ENCODE measurements around the gene TMEM191B. TPM values are rescaled to one million over a fixed set of nuclear protein-coding genes. Genes with fewer than 3 reads are reported as not detected.
"Not testable (repeated sequence)": the region's sequence is repeated elsewhere in the genome, so short reads cannot be mapped to it uniquely, and the experiment has no call there.

The TMEM191B gene
- total RNA-seq (2014; rRNA removed; shearing (Covaris generic)): 0.88 and 4.3 TPM in 2 replicates
- total RNA-seq (2022): 0.50 and 2.4 TPM in 2 replicates
- Bru-seq, nascent RNA: not detected
- percentile 32 among the genes with signal in this experiment for BruChase-seq, experiment 1, labeled RNA remaining after a 6-hour chase
- percentile 27 among the genes with signal in this experiment for BruChase-seq, experiment 2, labeled RNA remaining after a 2-hour chase
- long read RNA-seq, partial matches to known transcripts: 2 of 5 reads
- long read RNA-seq, other reads (novel, unspliced or antisense): 3 of 5 reads

DNA sequence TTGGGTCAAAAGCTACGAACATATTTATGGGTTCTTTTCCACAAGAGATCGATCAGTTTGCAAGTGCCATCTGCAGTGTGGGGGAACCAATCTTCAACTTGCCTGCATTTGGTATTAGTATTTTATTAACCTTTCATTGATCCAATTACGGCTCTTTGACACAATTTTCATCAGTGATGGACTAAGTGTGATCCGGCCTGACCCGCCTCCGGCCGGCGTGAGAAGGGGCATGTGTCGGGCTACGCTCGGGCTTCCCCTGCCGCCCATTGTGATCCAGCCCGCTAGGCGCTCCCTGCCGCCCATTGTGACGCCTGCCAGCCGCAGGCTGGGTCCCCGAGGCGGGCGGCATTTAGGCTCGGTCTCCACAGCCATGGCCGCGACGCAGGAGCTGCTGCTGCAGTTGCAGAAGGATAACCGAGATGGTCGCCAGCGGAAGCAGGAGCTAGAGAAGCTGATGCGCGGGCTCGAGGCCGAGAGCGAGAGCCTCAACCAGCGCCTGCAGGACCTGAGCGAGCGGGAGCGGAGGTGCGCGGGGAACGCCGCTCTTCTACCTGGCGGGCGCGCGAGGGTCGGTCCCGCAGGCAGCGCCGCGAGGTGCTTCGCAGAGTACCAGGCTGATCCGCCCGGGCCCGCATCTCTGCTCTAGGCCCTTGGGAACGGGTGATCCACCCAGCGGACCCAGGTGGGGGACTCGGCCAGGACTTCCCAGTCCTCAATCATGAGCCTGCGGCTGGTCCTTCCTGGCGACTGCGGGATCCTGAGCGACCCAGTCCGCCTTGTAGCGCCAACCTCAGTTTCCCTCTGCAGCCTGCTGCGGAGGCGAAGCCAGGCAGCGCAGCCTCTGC is at the start of gene TMEM191B:
TSS of gene TMEM191B (plus strand) at position 51 of the 845 bp plus-strand sequence. CDS start at position 230, 179 bp downstream.
- intact Hi-C loops (cut with micrococcal nuclease; ENCODE audit: unreplicated experiment); H3K4me1 ChIP-seq (ENCODE audit: insufficient read depth, low read length, poor library complexity, severe bottlenecking); H2AFZ ChIP-seq (ENCODE audit: low read length); H3K4me2 ChIP-seq (ENCODE audit: low read length); DNase-seq (ENCODE audit: low spot score); CTCF ChIA-PET (ENCODE audit: unreplicated experiment); H3K36me3 ChIP-seq (ENCODE audit: insufficient read depth, low read length); H3K9me2 ChIP-seq (ENCODE audit: insufficient read depth, low read length); H3K79me2 ChIP-seq (ENCODE audit: insufficient read depth, low read depth, low read length); H3K9me3 ChIP-seq (ENCODE audit: low read length); H4K20me1 ChIP-seq (ENCODE audit: insufficient read depth, low read length); POLR2A ChIA-PET; BruUV-seq (replicated peaks): not testable (repeated sequence)
- Histone ChIP-seq H3K27ac (ENCODE audit: low read depth, low read length, poor library complexity, severe bottlenecking) (peak within 1 kb of the TSS; percentile 33), H3K4me3 (ENCODE audit: low read depth, low read length, poor library complexity, severe bottlenecking) (peak within 1 kb of the TSS; percentile 51)

DNA sequence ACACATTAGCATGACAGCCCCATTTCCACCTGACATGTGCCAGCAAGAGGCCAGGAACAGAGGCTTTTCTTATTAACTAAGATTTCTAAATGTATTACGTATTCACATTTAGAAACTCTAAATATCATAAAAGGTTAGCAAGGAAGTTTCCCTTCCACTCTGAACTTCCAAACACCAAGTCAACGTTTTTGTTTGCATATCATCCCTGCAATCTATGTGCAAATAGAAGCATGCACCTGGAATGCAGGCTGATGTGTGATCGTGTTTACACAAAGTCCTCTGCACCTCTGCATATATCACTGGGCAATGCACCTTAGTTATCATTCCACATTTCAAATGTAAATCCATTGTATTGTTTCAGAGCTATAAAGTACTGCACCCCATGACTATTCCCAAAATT is 31.4 kb upstream of the TMEM191B start:
- H3K4me3 ChIP-seq (ENCODE audit: low read depth, low read length, poor library complexity, severe bottlenecking); H3K9me2 ChIP-seq (ENCODE audit: insufficient read depth, low read length); DNase-seq (ENCODE audit: low spot score); H3K79me2 ChIP-seq (ENCODE audit: insufficient read depth, low read depth, low read length); H3K4me2 ChIP-seq (ENCODE audit: low read length); H2AFZ ChIP-seq (ENCODE audit: low read length); H4K20me1 ChIP-seq (ENCODE audit: insufficient read depth, low read length); BruUV-seq (replicated peaks); H3K9me3 ChIP-seq (ENCODE audit: low read length); intact Hi-C loops (cut with micrococcal nuclease; ENCODE audit: unreplicated experiment); H3K36me3 ChIP-seq (ENCODE audit: insufficient read depth, low read length); POLR2A ChIA-PET; CTCF ChIA-PET (ENCODE audit: unreplicated experiment); H3K4me1 ChIP-seq (ENCODE audit: insufficient read depth, low read length, poor library complexity, severe bottlenecking); H3K27ac ChIP-seq (ENCODE audit: low read depth, low read length, poor library complexity, severe bottlenecking): not testable (repeated sequence)

DNA sequence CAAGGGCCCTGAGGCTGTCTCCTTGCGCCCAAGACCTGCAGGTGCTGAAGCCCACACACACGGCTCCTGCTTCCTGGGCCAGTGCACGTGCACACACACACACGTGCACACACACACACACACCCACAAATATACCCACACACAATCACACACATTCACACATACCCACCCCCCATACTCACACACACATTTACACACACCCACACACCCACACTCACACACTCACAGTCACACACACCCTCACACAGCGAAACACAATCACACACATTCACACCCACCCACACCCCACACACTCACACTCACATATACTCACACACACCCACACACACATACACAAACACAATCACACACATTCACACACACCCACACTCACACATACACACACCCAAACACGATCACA is 16.3 kb upstream of the TMEM191B start:
- intact Hi-C loops (cut with micrococcal nuclease; ENCODE audit: unreplicated experiment); H2AFZ ChIP-seq (ENCODE audit: low read length); H4K20me1 ChIP-seq (ENCODE audit: insufficient read depth, low read length); H3K36me3 ChIP-seq (ENCODE audit: insufficient read depth, low read length); H3K4me1 ChIP-seq (ENCODE audit: insufficient read depth, low read length, poor library complexity, severe bottlenecking); H3K79me2 ChIP-seq (ENCODE audit: insufficient read depth, low read depth, low read length); H3K4me2 ChIP-seq (ENCODE audit: low read length); H3K4me3 ChIP-seq (ENCODE audit: low read depth, low read length, poor library complexity, severe bottlenecking); CTCF ChIA-PET (ENCODE audit: unreplicated experiment); BruUV-seq (replicated peaks); H3K27ac ChIP-seq (ENCODE audit: low read depth, low read length, poor library complexity, severe bottlenecking); DNase-seq (ENCODE audit: low spot score); H3K9me3 ChIP-seq (ENCODE audit: low read length); POLR2A ChIA-PET; H3K9me2 ChIP-seq (ENCODE audit: insufficient read depth, low read length): not testable (repeated sequence)

DNA sequence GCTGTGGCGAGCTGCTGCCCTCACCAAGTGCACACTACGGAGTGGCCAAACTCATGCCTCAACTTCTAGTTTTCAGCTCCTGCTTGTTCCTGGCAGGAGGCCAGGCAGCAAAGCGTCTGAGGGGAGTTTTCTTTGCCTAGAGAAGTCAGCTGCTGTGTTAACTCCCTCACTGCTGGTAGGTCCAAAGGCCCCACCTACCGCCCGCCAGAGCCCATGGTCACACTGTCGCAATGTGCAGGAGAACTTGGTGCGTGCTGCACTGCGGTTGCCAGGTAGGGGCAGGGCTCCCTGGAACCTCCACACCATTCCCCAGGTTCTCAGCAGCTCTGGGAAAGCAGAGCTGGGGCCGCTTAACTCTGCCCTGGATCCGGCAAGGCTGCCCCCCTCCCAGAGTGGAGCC is 15.2 kb upstream of the TMEM191B start:
- H3K36me3 ChIP-seq (ENCODE audit: insufficient read depth, low read length): not testable (repeated sequence)

GRCh38 chr22:18513454-18513853 is 14.1 kb upstream of the TMEM191B start:
- CTCF ChIA-PET (ENCODE audit: unreplicated experiment); H4K20me1 ChIP-seq (ENCODE audit: insufficient read depth, low read length); H3K36me3 ChIP-seq (ENCODE audit: insufficient read depth, low read length); H3K9me2 ChIP-seq (ENCODE audit: insufficient read depth, low read length); POLR2A ChIA-PET; H3K9me3 ChIP-seq (ENCODE audit: low read length); H3K27ac ChIP-seq (ENCODE audit: low read depth, low read length, poor library complexity, severe bottlenecking); DNase-seq (ENCODE audit: low spot score); BruUV-seq (replicated peaks); H2AFZ ChIP-seq (ENCODE audit: low read length); intact Hi-C loops (cut with micrococcal nuclease; ENCODE audit: unreplicated experiment); H3K4me3 ChIP-seq (ENCODE audit: low read depth, low read length, poor library complexity, severe bottlenecking); H3K4me2 ChIP-seq (ENCODE audit: low read length); H3K4me1 ChIP-seq (ENCODE audit: insufficient read depth, low read length, poor library complexity, severe bottlenecking); H3K79me2 ChIP-seq (ENCODE audit: insufficient read depth, low read depth, low read length): not testable (repeated sequence)

More for the DNA sequence above, 15.2 kb upstream of the TMEM191B start:
- H3K4me1 ChIP-seq (ENCODE audit: insufficient read depth, low read length, poor library complexity, severe bottlenecking); H3K4me3 ChIP-seq (ENCODE audit: low read depth, low read length, poor library complexity, severe bottlenecking); H3K79me2 ChIP-seq (ENCODE audit: insufficient read depth, low read depth, low read length); BruUV-seq (replicated peaks); intact Hi-C loops (cut with micrococcal nuclease; ENCODE audit: unreplicated experiment); CTCF ChIA-PET (ENCODE audit: unreplicated experiment); POLR2A ChIA-PET; H4K20me1 ChIP-seq (ENCODE audit: insufficient read depth, low read length); H2AFZ ChIP-seq (ENCODE audit: low read length); DNase-seq (ENCODE audit: low spot score); H3K4me2 ChIP-seq (ENCODE audit: low read length); H3K9me3 ChIP-seq (ENCODE audit: low read length); H3K9me2 ChIP-seq (ENCODE audit: insufficient read depth, low read length); H3K27ac ChIP-seq (ENCODE audit: low read depth, low read length, poor library complexity, severe bottlenecking): not testable (repeated sequence)

GRCh38 chr22:18518061-18518460 is 9.5 kb upstream of the TMEM191B start, which contains the start of gene GGTLC3:
GGTLC3 (minus strand) TSS chr22:18518161; CDS start chr22:18517897, 264 bp downstream.
- H2AFZ ChIP-seq (ENCODE audit: low read length); H3K9me3 ChIP-seq (ENCODE audit: low read length); H3K4me2 ChIP-seq (ENCODE audit: low read length); DNase-seq (ENCODE audit: low spot score); H3K79me2 ChIP-seq (ENCODE audit: insufficient read depth, low read depth, low read length); H3K36me3 ChIP-seq (ENCODE audit: insufficient read depth, low read length); H3K27ac ChIP-seq (ENCODE audit: low read depth, low read length, poor library complexity, severe bottlenecking); H3K4me1 ChIP-seq (ENCODE audit: insufficient read depth, low read length, poor library complexity, severe bottlenecking); H4K20me1 ChIP-seq (ENCODE audit: insufficient read depth, low read length); H3K9me2 ChIP-seq (ENCODE audit: insufficient read depth, low read length); H3K4me3 ChIP-seq (ENCODE audit: low read depth, low read length, poor library complexity, severe bottlenecking); BruUV-seq (replicated peaks); POLR2A ChIA-PET; intact Hi-C loops (cut with micrococcal nuclease; ENCODE audit: unreplicated experiment); CTCF ChIA-PET (ENCODE audit: unreplicated experiment): not testable (repeated sequence)
